ENCODE data around the gene CRIM1. TPM values are rescaled to one million over a fixed set of nuclear protein-coding genes. Genes with fewer than 3 reads are reported as not detected.

CRIM1 gene
- total RNA-seq, 1 donor from 2014 or later, result 0.58 TPM

GRCh38 chr2:36335597-36335996 lies 20.0 kb upstream of the CRIM1 start:
- no peak overlapping the region for H3K4me3 Mint-ChIP-seq
- ChIA-PET POLR2A (no interaction called here), CTCF (no interaction called here)
- H3K36me3 Mint-ChIP-seq (ENCODE audit: low read depth), result no peaks in the 10 kb centered on the region
- no peak overlapping the region for H3K27ac Mint-ChIP-seq
- ATAC-seq (ENCODE audit: low read depth) (no peak), DNase-seq (no peak)
- peaks cover 6% of the 10 kb centered on the region for H3K27me3 Mint-ChIP-seq
- intact Hi-C loops (cut with micrococcal nuclease), result no loop called here
- no peaks in the 10 kb centered on the region for H3K4me1 Mint-ChIP-seq
- H3K9me3 Mint-ChIP-seq, result no peaks in the 10 kb centered on the region
- no peak for TF ChIP-seq CTCF (IDR thresholded peaks at IDR 0.05)

GRCh38 chr2:36336321-36336720 lies 19.3 kb upstream of the CRIM1 start:
- Mint-ChIP-seq H3K4me3 (no peak overlapping the region), H3K36me3 (ENCODE audit: low read depth) (no peaks in the 10 kb centered on the region), H3K9me3 (no peaks in the 10 kb centered on the region), H3K4me1 (no peaks in the 10 kb centered on the region), H3K27ac (no peak overlapping the region), H3K27me3 (peaks cover 6% of the 10 kb centered on the region)
- ChIA-PET CTCF (no interaction called here), POLR2A (no interaction called here)
- ATAC-seq (ENCODE audit: low read depth), result no peak
- no peak for DNase-seq
- intact Hi-C loops (cut with micrococcal nuclease), result no loop called here
- TF ChIP-seq CTCF (IDR thresholded peaks at IDR 0.05), result no peak

GRCh38 chr2:36337354-36337753 lies 18.2 kb upstream of the CRIM1 start:
- TF ChIP-seq CTCF (IDR thresholded peaks at IDR 0.05), result no peak
- Mint-ChIP-seq H3K9me3 (no peaks in the 10 kb centered on the region), H3K27me3 (peaks cover 6% of the 10 kb centered on the region), H3K4me1 (no peaks in the 10 kb centered on the region), H3K27ac (no peak overlapping the region), H3K36me3 (ENCODE audit: low read depth) (no peaks in the 10 kb centered on the region), H3K4me3 (no peak overlapping the region)
- ChIA-PET POLR2A (no interaction called here), CTCF (interaction anchor here (0.6 kb wide), 1 partner anchor 16 kb away, joined by 3 read pairs; no protein-coding TSS in a partner anchor)
- DNase-seq (no peak), ATAC-seq (ENCODE audit: low read depth) (no peak)
- intact Hi-C loops (cut with micrococcal nuclease), result no loop called here

GRCh38 chr2:36338124-36338826 lies 17.3 kb upstream of the CRIM1 start:
- Mint-ChIP-seq H3K4me3 (no peak overlapping the region), H3K27ac (no peak overlapping the region), H3K4me1 (no peaks in the 10 kb centered on the region), H3K36me3 (ENCODE audit: low read depth) (no peaks in the 10 kb centered on the region), H3K9me3 (no peaks in the 10 kb centered on the region), H3K27me3 (peaks cover 6% of the 10 kb centered on the region)
- ChIA-PET CTCF (interaction anchor here (0.6 kb wide), 1 partner anchor 363 kb away, joined by 3 read pairs; no protein-coding TSS in a partner anchor), POLR2A (no interaction called here)
- no peak for TF ChIP-seq CTCF (IDR thresholded peaks at IDR 0.05)
- DNase-seq, result no peak
- intact Hi-C loops (cut with micrococcal nuclease), result no loop called here
- no peak for ATAC-seq (ENCODE audit: low read depth)

GRCh38 chr2:36338827-36339145 lies 16.8 kb upstream of the CRIM1 start:
- no peak overlapping the region for H3K27ac Mint-ChIP-seq
- ChIA-PET CTCF (interaction anchor here (0.6 kb wide), 1 partner anchor 364 kb away, joined by 3 read pairs; no protein-coding TSS in a partner anchor), POLR2A (no interaction called here)
- intact Hi-C loops (cut with micrococcal nuclease), result no loop called here
- H3K4me1 Mint-ChIP-seq, result no peaks in the 10 kb centered on the region
- TF ChIP-seq CTCF (IDR thresholded peaks at IDR 0.05), result no peak
- H3K36me3 Mint-ChIP-seq (ENCODE audit: low read depth), result no peaks in the 10 kb centered on the region
- ATAC-seq (ENCODE audit: low read depth) (no peak), DNase-seq (no peak)
- no peaks in the 10 kb centered on the region for H3K9me3 Mint-ChIP-seq
- H3K27me3 Mint-ChIP-seq, result peaks cover 6% of the 10 kb centered on the region
- no peak overlapping the region for H3K4me3 Mint-ChIP-seq
